T-helper 9 cell (primary cell): ENCODE data around the gene NBEA.

Source experiments
- DNase-seq: peaks from one replicate; pipeline ENCODE4 v3.0.0-alpha.2; 2020

NBEA gene

DNA sequence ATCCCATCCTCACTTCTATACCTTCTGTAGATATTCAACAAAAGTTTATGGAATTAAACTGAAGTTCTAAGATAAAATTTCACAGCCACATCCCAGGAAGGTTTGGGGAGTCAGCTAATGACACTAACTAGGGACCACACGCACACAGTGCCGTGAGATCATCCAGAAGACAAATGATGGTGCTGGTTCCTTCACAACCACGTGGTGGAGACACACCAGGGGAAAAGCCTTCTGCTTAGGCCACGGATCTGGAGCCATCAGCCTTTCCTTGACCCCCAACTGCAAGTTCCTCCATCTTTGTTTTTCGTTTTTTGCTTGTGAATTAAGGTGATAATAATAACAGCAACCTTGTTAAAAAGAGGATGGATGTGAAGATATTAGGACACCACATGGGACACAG, 776.0 kb downstream of the NBEA start:
- no peak for DNase-seq

DNA sequence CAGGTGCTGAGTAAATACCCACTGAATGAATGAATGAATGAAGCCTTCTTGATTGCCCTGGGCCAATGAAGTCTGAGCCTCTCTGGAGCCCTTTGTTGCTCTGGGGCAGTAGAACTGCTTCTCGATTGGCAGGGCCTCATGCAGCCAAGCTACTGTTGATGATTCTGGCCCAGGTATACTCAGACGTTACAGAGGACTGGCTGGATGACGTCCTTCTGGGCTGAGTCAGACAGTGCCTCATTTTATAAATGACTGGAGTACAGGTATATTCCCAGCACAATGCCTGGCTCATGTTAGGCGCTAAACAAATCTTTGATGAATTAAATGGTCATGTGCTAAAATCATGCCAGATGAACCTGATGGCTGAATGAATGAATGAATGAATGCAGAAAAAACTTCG, 778.2 kb downstream of the NBEA start:
- DNase-seq: no peak

DNA sequence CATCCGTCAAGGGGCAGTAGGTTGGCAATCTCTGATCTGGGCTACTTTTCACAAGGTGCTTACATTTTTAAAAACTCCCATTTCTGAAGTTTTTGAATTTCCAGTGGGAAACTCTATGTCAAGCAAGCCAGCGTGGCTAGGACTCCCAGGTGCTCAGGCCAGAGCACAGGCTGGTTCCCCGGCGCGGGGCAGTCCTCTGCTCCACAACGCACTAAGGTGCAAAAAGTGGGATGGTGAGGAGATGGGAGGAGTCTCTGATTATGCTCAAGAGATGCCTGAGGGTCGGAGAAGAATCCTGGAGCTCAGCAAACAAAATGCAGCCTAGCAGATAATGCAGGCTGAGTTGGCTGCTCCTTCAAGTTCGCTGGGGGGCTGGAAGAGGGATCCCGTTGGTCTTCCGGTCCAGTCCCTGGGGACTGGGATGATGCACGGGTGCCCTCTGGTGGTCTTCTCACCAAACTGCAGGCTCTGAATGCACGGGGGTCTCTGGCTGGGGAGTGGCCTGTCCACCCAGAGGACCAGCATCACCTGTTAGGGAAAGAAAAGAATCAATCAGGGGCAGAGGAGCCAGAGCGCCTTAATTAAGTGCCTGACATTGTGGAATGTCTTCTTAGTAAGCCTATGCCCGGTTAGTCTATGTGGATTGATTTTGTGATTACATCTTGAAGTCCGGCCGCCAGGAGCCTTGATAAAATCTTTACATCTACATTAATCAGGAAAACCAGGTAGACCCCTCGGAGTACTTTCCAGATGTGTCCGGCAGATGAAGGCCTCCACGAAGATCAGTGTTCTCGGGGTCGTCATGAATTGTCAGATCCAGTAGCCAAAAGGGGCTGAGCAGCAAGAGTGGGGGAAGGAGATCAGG, 778.9 kb downstream of the NBEA start:
- no peak for DNase-seq
